Measurements from ENCODE around the gene MAGI2.

The MAGI2 gene

DNA sequence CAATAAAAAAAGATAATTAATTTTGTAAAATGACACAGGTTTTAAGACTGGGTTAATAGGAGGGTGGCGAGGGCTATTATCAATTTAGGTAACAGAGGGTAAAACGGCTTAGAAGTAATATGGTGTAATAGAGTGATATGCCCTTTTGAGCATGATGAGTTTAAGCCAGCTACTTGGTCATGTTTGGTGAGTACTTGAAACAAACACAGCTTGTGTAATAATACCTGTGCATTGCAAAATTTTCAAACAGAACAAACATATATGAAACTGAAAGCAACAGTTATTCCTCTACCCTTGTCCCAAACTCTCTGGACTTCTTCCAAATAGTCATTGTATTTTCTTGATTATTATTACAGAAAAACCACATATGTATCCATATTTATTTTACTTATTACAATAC, 241.7 kb downstream of the MAGI2 start:
- Histone ChIP-seq H3K9ac (ENCODE audit: low read length) (no peak overlapping the region), H3K27ac (ENCODE audit: low read depth, low read length) (no peak overlapping the region), H3K27me3 (ENCODE audit: control insufficient read depth, insufficient read depth, low read length) (no peaks in the 10 kb centered on the region), H3K36me3 (ENCODE audit: control insufficient read depth, insufficient read depth, low read length) (no peaks in the 10 kb centered on the region), H3K4me1 (ENCODE audit: control insufficient read depth, insufficient read depth, low read length) (no peaks in the 10 kb centered on the region), H3K4me3 (ENCODE audit: low read length) (no peak overlapping the region)

DNA sequence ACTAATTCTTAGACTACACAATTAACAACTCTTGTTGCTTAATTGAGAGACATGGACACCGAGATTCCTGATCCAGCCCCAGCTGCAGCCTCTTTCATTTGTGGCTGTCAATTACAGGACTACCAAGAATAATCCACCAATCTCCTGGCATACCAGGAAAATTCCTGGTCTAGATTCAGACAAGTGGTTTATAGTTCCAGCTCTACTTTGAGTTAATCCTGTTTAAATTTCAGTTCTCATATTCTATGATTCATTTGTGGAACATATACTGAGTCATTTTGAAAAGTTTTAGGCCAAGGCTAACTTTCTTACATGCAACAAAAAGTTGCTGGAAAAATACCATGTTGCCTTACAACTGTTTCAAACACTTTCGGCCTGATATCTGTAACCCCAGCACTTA, 253.5 kb downstream of the MAGI2 start:
- no peak overlapping the region for H3K27ac ChIP-seq (ENCODE audit: low read depth, low read length)
- H3K4me1 ChIP-seq (ENCODE audit: control insufficient read depth, insufficient read depth, low read length), result no peaks in the 10 kb centered on the region
- no peak overlapping the region for H3K4me3 ChIP-seq (ENCODE audit: low read length)
- no peaks in the 10 kb centered on the region for H3K27me3 ChIP-seq (ENCODE audit: control insufficient read depth, insufficient read depth, low read length)
- H3K9ac ChIP-seq (ENCODE audit: low read length), result no peak overlapping the region
- H3K36me3 ChIP-seq (ENCODE audit: control insufficient read depth, insufficient read depth, low read length), result no peaks in the 10 kb centered on the region

DNA sequence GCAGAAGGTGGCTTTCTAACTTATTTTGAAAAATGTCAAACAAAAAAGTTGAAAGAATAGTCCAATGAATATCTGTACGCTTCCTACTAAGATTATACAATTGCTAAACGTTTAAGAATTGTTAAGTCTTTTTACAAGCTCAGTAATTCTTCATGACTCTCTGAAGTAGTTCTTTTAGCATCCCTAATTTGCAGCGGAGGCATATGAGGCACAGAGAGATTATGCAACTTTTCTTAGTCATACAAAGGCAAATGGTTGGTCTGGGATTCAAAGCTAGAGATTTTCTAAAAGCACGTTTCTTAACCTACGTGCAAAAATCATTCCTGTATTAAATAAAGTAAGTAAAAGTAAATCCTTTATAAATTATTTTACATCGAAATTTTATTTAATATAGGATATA, 254.2 kb downstream of the MAGI2 start:
- Histone ChIP-seq H3K9ac (ENCODE audit: low read length) (no peak overlapping the region), H3K4me1 (ENCODE audit: control insufficient read depth, insufficient read depth, low read length) (no peaks in the 10 kb centered on the region), H3K4me3 (ENCODE audit: low read length) (no peak overlapping the region), H3K27me3 (ENCODE audit: control insufficient read depth, insufficient read depth, low read length) (no peaks in the 10 kb centered on the region), H3K36me3 (ENCODE audit: control insufficient read depth, insufficient read depth, low read length) (no peaks in the 10 kb centered on the region), H3K27ac (ENCODE audit: low read depth, low read length) (no peak overlapping the region)

GRCh38 chr7:79185605-79186004, 267.9 kb downstream of the MAGI2 start:
- Histone ChIP-seq H3K27me3 (ENCODE audit: control insufficient read depth, insufficient read depth, low read length) (no peaks in the 10 kb centered on the region), H3K9ac (ENCODE audit: low read length) (no peak overlapping the region), H3K4me1 (ENCODE audit: control insufficient read depth, insufficient read depth, low read length) (no peaks in the 10 kb centered on the region), H3K4me3 (ENCODE audit: low read length) (no peak overlapping the region), H3K36me3 (ENCODE audit: control insufficient read depth, insufficient read depth, low read length) (no peaks in the 10 kb centered on the region), H3K27ac (ENCODE audit: low read depth, low read length) (no peak overlapping the region)

- no peak overlapping the region for H3K9ac ChIP-seq (ENCODE audit: low read length)
- H3K4me1 ChIP-seq (ENCODE audit: control insufficient read depth, insufficient read depth, low read length), result no peaks in the 10 kb centered on the region
- H3K27ac ChIP-seq (ENCODE audit: low read depth, low read length), result no peak overlapping the region
Measured at GRCh38 chr7:79182283-79182682, 271.2 kb downstream of the MAGI2 start.

GRCh38 chr7:79180533-79180932, 272.9 kb downstream of the MAGI2 start:
- no peaks in the 10 kb centered on the region for H3K27me3 ChIP-seq (ENCODE audit: control insufficient read depth, insufficient read depth, low read length)
- H3K4me1 ChIP-seq (ENCODE audit: control insufficient read depth, insufficient read depth, low read length), result no peaks in the 10 kb centered on the region
- H3K27ac ChIP-seq (ENCODE audit: low read depth, low read length), result no peak overlapping the region
- H3K36me3 ChIP-seq (ENCODE audit: control insufficient read depth, insufficient read depth, low read length), result no peaks in the 10 kb centered on the region
- H3K9ac ChIP-seq (ENCODE audit: low read length), result no peak overlapping the region
- no peak overlapping the region for H3K4me3 ChIP-seq (ENCODE audit: low read length)

More at GRCh38 chr7:79182283-79182682, 271.2 kb downstream of the MAGI2 start:
- H3K27me3 ChIP-seq (ENCODE audit: control insufficient read depth, insufficient read depth, low read length), result no peaks in the 10 kb centered on the region
- H3K36me3 ChIP-seq (ENCODE audit: control insufficient read depth, insufficient read depth, low read length), result no peaks in the 10 kb centered on the region
- H3K4me3 ChIP-seq (ENCODE audit: low read length), result no peak overlapping the region

GRCh38 chr7:79176859-79177477, 276.5 kb downstream of the MAGI2 start:
- H3K27me3 ChIP-seq (ENCODE audit: control insufficient read depth, insufficient read depth, low read length), result no peaks in the 10 kb centered on the region
- H3K4me3 ChIP-seq (ENCODE audit: low read length), result no peak overlapping the region
- no peaks in the 10 kb centered on the region for H3K4me1 ChIP-seq (ENCODE audit: control insufficient read depth, insufficient read depth, low read length)
- H3K36me3 ChIP-seq (ENCODE audit: control insufficient read depth, insufficient read depth, low read length), result no peaks in the 10 kb centered on the region
- H3K27ac ChIP-seq (ENCODE audit: low read depth, low read length), result no peak overlapping the region
- H3K9ac ChIP-seq (ENCODE audit: low read length), result no peak overlapping the region

DNA sequence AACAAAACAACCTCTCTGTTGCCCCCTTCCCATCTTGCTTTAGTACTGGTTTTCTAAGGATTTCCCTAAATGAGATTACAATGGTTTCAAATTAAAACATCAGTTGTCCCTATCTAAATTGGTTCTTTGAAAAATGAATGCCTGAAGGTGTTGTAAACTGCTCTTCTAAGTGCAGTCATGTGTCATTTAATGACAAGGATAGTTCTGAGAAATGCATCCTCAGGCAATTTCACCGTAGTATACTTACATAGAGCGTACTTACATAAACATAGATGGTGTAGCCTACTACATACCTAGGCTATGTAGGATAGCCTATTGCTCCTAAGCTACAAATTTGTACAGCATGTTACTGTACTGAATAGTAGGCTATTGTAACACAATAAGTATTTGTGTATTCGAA, 278.1 kb downstream of the MAGI2 start:
- Histone ChIP-seq H3K27me3 (ENCODE audit: control insufficient read depth, insufficient read depth, low read length) (no peaks in the 10 kb centered on the region), H3K27ac (ENCODE audit: low read depth, low read length) (no peak overlapping the region), H3K9ac (ENCODE audit: low read length) (no peak overlapping the region), H3K4me1 (ENCODE audit: control insufficient read depth, insufficient read depth, low read length) (no peaks in the 10 kb centered on the region), H3K36me3 (ENCODE audit: control insufficient read depth, insufficient read depth, low read length) (no peaks in the 10 kb centered on the region), H3K4me3 (ENCODE audit: low read length) (no peak overlapping the region)

- no peaks in the 10 kb centered on the region for H3K4me1 ChIP-seq (ENCODE audit: control insufficient read depth, insufficient read depth, low read length)
Measured at GRCh38 chr7:79165225-79165624, 288.2 kb downstream of the MAGI2 start.

DNA sequence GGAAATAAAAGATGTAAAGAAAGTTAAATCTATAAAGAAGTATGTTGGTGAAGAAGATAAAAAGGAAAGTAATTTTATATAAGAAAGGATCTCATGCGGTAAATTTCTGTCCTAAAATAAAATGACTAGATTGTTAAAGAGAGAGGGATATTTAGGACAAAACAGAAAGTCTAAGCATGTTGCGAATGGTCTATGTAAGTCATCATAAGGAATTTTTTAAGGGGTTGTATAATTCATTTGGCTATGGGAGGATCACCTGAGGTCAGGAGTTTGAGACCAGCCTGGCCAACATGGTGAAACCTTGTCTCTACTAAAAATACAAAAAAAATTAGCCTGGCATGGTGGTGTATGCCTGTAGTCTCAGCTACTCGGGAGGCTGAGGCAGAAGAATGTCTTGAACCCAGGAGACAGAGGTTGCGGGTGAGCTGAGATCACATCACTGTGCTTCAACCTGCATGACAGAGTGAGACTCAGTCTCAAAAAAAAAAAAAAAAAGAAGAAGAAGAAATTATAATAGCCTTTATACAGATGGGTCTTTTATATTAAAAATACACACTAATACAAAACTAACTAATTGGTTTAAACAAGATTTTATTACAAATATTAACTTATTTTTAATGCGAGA, 294.3 kb downstream of the MAGI2 start:
- H3K4me3 ChIP-seq (ENCODE audit: low read length), result no peak overlapping the region
- H3K36me3 ChIP-seq (ENCODE audit: control insufficient read depth, insufficient read depth, low read length), result no peaks in the 10 kb centered on the region
- H3K4me1 ChIP-seq (ENCODE audit: control insufficient read depth, insufficient read depth, low read length), result no peaks in the 10 kb centered on the region
- H3K27me3 ChIP-seq (ENCODE audit: control insufficient read depth, insufficient read depth, low read length), result no peaks in the 10 kb centered on the region
- no peak overlapping the region for H3K9ac ChIP-seq (ENCODE audit: low read length)
- H3K27ac ChIP-seq (ENCODE audit: low read depth, low read length), result no peak overlapping the region

More at GRCh38 chr7:79165225-79165624, 288.2 kb downstream of the MAGI2 start:
- H3K36me3 ChIP-seq (ENCODE audit: control insufficient read depth, insufficient read depth, low read length), result no peaks in the 10 kb centered on the region
- no peaks in the 10 kb centered on the region for H3K27me3 ChIP-seq (ENCODE audit: control insufficient read depth, insufficient read depth, low read length)
- H3K9ac ChIP-seq (ENCODE audit: low read length), result no peak overlapping the region
- no peak overlapping the region for H3K4me3 ChIP-seq (ENCODE audit: low read length)
- no peak overlapping the region for H3K27ac ChIP-seq (ENCODE audit: low read depth, low read length)

GRCh38 chr7:79157281-79157680, 296.2 kb downstream of the MAGI2 start:
- Histone ChIP-seq H3K4me1 (ENCODE audit: control insufficient read depth, insufficient read depth, low read length) (no peaks in the 10 kb centered on the region), H3K4me3 (ENCODE audit: low read length) (no peak overlapping the region), H3K9ac (ENCODE audit: low read length) (no peak overlapping the region), H3K27ac (ENCODE audit: low read depth, low read length) (no peak overlapping the region), H3K27me3 (ENCODE audit: control insufficient read depth, insufficient read depth, low read length) (no peaks in the 10 kb centered on the region), H3K36me3 (ENCODE audit: control insufficient read depth, insufficient read depth, low read length) (no peaks in the 10 kb centered on the region)

DNA sequence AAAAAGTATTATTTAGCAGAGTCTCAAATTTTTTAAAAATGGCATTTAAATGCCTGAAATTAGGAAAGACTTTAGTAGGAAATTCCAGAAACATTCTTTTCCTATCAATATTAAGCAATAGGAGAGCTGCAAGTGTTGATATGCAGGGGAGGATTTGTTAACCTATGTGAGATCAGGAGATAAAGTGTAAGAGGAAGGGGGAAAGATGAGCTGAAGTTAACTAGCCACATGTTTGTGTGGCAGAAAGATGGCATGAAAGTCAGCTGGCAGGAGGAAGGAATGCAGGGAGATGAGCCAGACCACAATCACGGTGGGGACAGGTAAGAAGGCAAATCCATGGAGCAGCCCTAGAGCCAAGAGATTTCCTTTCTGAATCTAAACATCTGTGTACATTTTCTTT, 303.6 kb downstream of the MAGI2 start:
- no peak overlapping the region for H3K4me3 ChIP-seq (ENCODE audit: low read length)
- H3K27me3 ChIP-seq (ENCODE audit: control insufficient read depth, insufficient read depth, low read length), result no peaks in the 10 kb centered on the region
- H3K36me3 ChIP-seq (ENCODE audit: control insufficient read depth, insufficient read depth, low read length), result no peaks in the 10 kb centered on the region
- H3K9ac ChIP-seq (ENCODE audit: low read length), result no peak overlapping the region
- no peaks in the 10 kb centered on the region for H3K4me1 ChIP-seq (ENCODE audit: control insufficient read depth, insufficient read depth, low read length)
- H3K27ac ChIP-seq (ENCODE audit: low read depth, low read length), result no peak overlapping the region

DNA sequence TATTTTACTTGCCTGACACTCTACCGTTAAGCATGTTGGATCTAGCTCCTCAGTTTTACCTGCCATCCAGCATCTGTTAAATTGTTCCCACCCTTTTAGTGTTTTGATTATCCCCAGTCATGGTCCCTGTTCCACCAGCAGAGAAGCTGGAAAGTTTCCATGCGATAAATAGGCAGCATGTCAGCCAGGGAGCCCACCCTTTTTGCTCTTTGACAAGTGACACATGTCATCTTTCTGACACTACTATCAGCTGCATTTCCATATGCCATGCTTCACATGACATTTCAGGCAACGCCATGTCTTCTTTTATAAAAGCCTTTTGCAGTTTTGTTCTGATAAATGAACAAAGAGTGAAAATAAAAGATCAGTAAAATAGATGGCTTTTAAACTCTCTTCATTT, 310.8 kb downstream of the MAGI2 start:
- no peaks in the 10 kb centered on the region for H3K36me3 ChIP-seq (ENCODE audit: control insufficient read depth, insufficient read depth, low read length)
- no peaks in the 10 kb centered on the region for H3K4me1 ChIP-seq (ENCODE audit: control insufficient read depth, insufficient read depth, low read length)
- no peak overlapping the region for H3K27ac ChIP-seq (ENCODE audit: low read depth, low read length)

More for the DNA sequence above, 310.8 kb downstream of the MAGI2 start:
- H3K4me3 ChIP-seq (ENCODE audit: low read length), result no peak overlapping the region
- H3K9ac ChIP-seq (ENCODE audit: low read length), result no peak overlapping the region
- H3K27me3 ChIP-seq (ENCODE audit: control insufficient read depth, insufficient read depth, low read length), result no peaks in the 10 kb centered on the region

Data from rectal smooth muscle tissue (tissue), 1 donor.